Heart right ventricle (tissue), 16 donors: ENCODE results near the gene TAMALIN. TPM values are rescaled to one million over a fixed set of nuclear protein-coding genes. Genes with fewer than 3 reads are reported as not detected.
A peak's percentile ranks its signal among the peaks of the same experiment; 100 is the strongest.
"Not testable (repeated sequence)": the region's sequence is repeated elsewhere in the genome, so short reads cannot be mapped to it uniquely, and the experiment has no call there.

ENCODE experiments used
- ATAC-seq, 8 donors: fragments of 200-7000 bp; cut with Tn5 transposase; one replicate each; pipeline ENCODE4 v1.9.1; 2020; ENCODE audit warnings: mild to moderate bottlenecking in 8 of 8, moderate library complexity in 8 of 8, moderate number of reproducible peaks in 1 of 8
- DNase-seq, 2 donors: peaks; one replicate each; pipeline ENCODE4 v3.0.0-alpha.2; 2020
- H3K27ac ChIP-seq, 10 donors: fragments of 200-600 bp; sonication (generic) in 2 of 10; one replicate each; pipeline versions ENCODE4 v1.5.0 to v1.8.0; 2020 to 2022; ENCODE audit warnings: mild to moderate bottlenecking in 3 of 10
- H3K27me3 ChIP-seq, 7 donors: fragments of 200-600 bp; one replicate each; pipeline ENCODE4 v1.8.0; 2021 to 2022; ENCODE audit warnings: mild to moderate bottlenecking in 2 of 7
- H3K36me3 ChIP-seq, 9 donors: fragments of 200-600 bp; sonication (generic) in 1 of 9; one replicate each; pipeline versions ENCODE4 v1.5.0 to v1.8.0; 2020 to 2022; ENCODE audit warnings: mild to moderate bottlenecking in 2 of 9
- H3K4me1 ChIP-seq, 9 donors: fragments of 200-600 bp; sonication (generic) in 1 of 9; one replicate each; pipeline versions ENCODE4 v1.5.0 to v1.8.0; 2020 to 2022; ENCODE audit warnings: mild to moderate bottlenecking in 4 of 9
- H3K4me3 ChIP-seq, 10 donors: fragments of 200-600 bp; sonication (generic) in 2 of 10; one replicate each; pipeline versions ENCODE4 v1.5.0 to v1.8.0; 2020 to 2022; ENCODE audit warnings: mild to moderate bottlenecking in 7 of 10, moderate library complexity in 2 of 10
- H3K9me3 ChIP-seq, 11 donors: fragments of 200-600 bp in 10 of 11; sonication (generic) in 2 of 11; one replicate each; pipeline versions ENCODE4 v1.5.0 to v1.8.0; 2013 to 2022; ENCODE audit warnings: mild to moderate bottlenecking in 2 of 11, control low read depth in 1 of 11, moderate library complexity in 1 of 11
- CTCF ChIP-seq, 9 donors: fragments of 200-600 bp; sonication (generic) in 2 of 9; IDR thresholded peaks; one replicate each; pipeline versions ENCODE4 v1.5.0 to v1.8.0; 2021 to 2022; ENCODE audit warnings: antibody characterized with exemption in 9 of 9, mild to moderate bottlenecking in 5 of 9, moderate library complexity in 1 of 9
- whole genome bisulfite sequencing, 2 donors: extraction: QIAGEN DNeasy Blood & Tissue Kit; methylation state at CpG; one replicate each; pipeline ENCODE4 v1.1.7; 2013; ENCODE audit warnings: inconsistent platforms in 1 of 2; 5-methylcytosine and 5-hydroxymethylcytosine counted together
- intact Hi-C, 10 donors: fragments of 100-400 bp; cut with DNase I; formaldehyde crosslinking; loops; one replicate each; pipeline versions ENCODE4 v1.11.1 to v1.14.2; 2022
- polyA plus RNA-seq, 2 donors: library from polyadenylated mRNA; stranded (reverse); fragments of 200-250 nt; gene quantifications; one replicate each; pipeline ENCODE4 v1.2.3, GENCODE V29; 2013
- total RNA-seq, 10 donors: library from RNA; stranded (reverse); fragmentation: NEBNext Ultra II Directional in 3 of 10; extraction: Animal tissue kit (Norgen Biotek cat#: 25700) in 3 of 10; gene quantifications; one replicate each; pipeline versions ENCODE4 v1.2.1 to v1.2.4, GENCODE V29; 2021 to 2023
- donor health status: Arrhythmogenic right ventricular cardiomyopathy.
- donor health status: ischemic (EF 13 %, LVEDD 7.1; RV severe dilation, severe dysfunction).
- donor health status: healthy with polysubstance abuse.
- donor health status: DM: no; HTN: yes; CAD: no.
- donor health status: DM: no; HTN: no; CAD: no.
- donor health status: ischemic (EF 25% LVEDD 6.9; RV normal size, moderate dysfunction).
- donor health status: ischemic (EF 25% LVEDD 5.7; RV mildly dilated, moderate dysfunction).
- donor health status: healthy.
- donor health status: DM: yes; HTN: yes; CAD: no.
- donor health status: Ischemic cardiomyopathy.
- donor health status: ischemic (EF 35%, LVEDD 5.7; RV mildly dilated, moderate dysfunction).
- donor health status: nonischemic (EF 11% LVEDD 7.7; RV severe dilation, severe dysfunction).
- donor health status: DM: yes; HTN: yes; CAD: no.
- donor health status: PGD.
- donor health status: ischemic (EF 29% LVEDD 5.4; RV normal size, mild dysfunction).
- donor health status: nonischemic (EF 23%, LVEDD 6.1; RV moderate dilation, normal function).

Gene TAMALIN
- total and polyA plus RNA-seq, 12 donors = 16.6 to 58.8 (median 26.9) TPM

GRCh38 chr12:51975196-51975595 is 31.6 kb upstream of the TAMALIN start:
- H3K36me3 ChIP-seq = peaks cover 0 to 47% (median 16%) of the 10 kb centered on the region in 9 donors
- WGBS, 2 donors = 88 to 90% methylated on average over 8 of the region's 8 CpGs
- intact Hi-C loops = loop anchor here in 3 of 10 donors (5.0 to 10.0 kb wide), 3 partner anchors 50 to 150 kb away; partner anchors contain the start of gene ACVRL1 (in 1 of the 3)
- no peaks in the 10 kb centered on the region for H3K9me3 ChIP-seq
- ATAC-seq (no peak), DNase-seq (no peak)
- H3K27ac ChIP-seq = peak overlapping the region in 1 of 10 donors; percentile 87
- no peaks in the 10 kb centered on the region for H3K27me3 ChIP-seq
- TF ChIP-seq CTCF (IDR thresholded peaks at IDR 0.05) = no peak
- peaks cover 0 to 85% (median 37%) of the 10 kb centered on the region in 9 donors for H3K4me1 ChIP-seq
- no peak overlapping the region for H3K4me3 ChIP-seq

- DNase-seq = no peak
- Histone ChIP-seq H3K36me3 (peaks cover 0 to 60% (median 19%) of the 10 kb centered on the region in 9 donors), H3K4me3 (no peak overlapping the region), H3K9me3 (no peaks in the 10 kb centered on the region), H3K27ac (peak overlapping the region in 1 of 10 donors; percentile 76), H3K4me1 (peaks cover 0 to 76% (median 36%) of the 10 kb centered on the region in 9 donors), H3K27me3 (no peaks in the 10 kb centered on the region)
- TF ChIP-seq CTCF (IDR thresholded peaks at IDR 0.05) = no peak
- 81 to 84% methylated on average over 10 of the region's 10 CpGs for WGBS, 2 donors
- intact Hi-C loops = loop anchor here in 3 of 10 donors (5.0 to 10.0 kb wide), 3 partner anchors 52 to 152 kb away; partner anchors contain the start of gene ACVRL1 (in 1 of the 3)
- no peak for ATAC-seq
Measured at GRCh38 chr12:51976376-51977160, 30.2 kb upstream of the TAMALIN start.

- 95 to 96% methylated on average over 8 of the region's 8 CpGs for WGBS, 2 donors
- peak overlapping the region in 1 of 10 donors; percentile 76 for H3K27ac ChIP-seq
- DNase-seq (no peak), ATAC-seq (no peak)
- peaks cover 0 to 67% (median 27%) of the 10 kb centered on the region in 9 donors for H3K36me3 ChIP-seq
- H3K27me3 ChIP-seq = no peaks in the 10 kb centered on the region
- H3K4me3 ChIP-seq = no peak overlapping the region
- H3K4me1 ChIP-seq = peaks cover 0 to 69% (median 29%) of the 10 kb centered on the region in 9 donors
- no peak for TF ChIP-seq CTCF (IDR thresholded peaks at IDR 0.05)
- no peaks in the 10 kb centered on the region for H3K9me3 ChIP-seq
- intact Hi-C loops = loop anchor here in 3 of 10 donors (5.0 to 10.0 kb wide), 3 partner anchors 53 to 153 kb away; partner anchors contain the start of gene ACVRL1 (in 1 of the 3)
Measured at GRCh38 chr12:51977320-51977753, 29.4 kb upstream of the TAMALIN start.

GRCh38 chr12:51979306-51979705 is 27.4 kb upstream of the TAMALIN start:
- H3K9me3 ChIP-seq, H3K27me3 ChIP-seq, ATAC-seq, H3K27ac ChIP-seq, DNase-seq, H3K4me3 ChIP-seq: not testable (repeated sequence)
- H3K36me3 ChIP-seq = peaks cover 0 to 87% (median 44%) of the 10 kb centered on the region in 9 donors
- peaks cover 0 to 49% (median 9%) of the 10 kb centered on the region in 9 donors for H3K4me1 ChIP-seq
- intact Hi-C loops = loop anchor here in 3 of 10 donors (5.0 to 10.0 kb wide), 3 partner anchors 55 to 155 kb away; partner anchors contain the start of gene ACVRL1 (in 1 of the 3)
- 97% methylated on average over 5 of the region's 5 CpGs for WGBS, 2 donors
